SH-SY5Y (cell line): ENCODE results near the gene ANKRD55.

Experiments used
- GATA2 ChIP-seq: IDR thresholded peaks from 2 replicates; pipeline ENCODE4 v1.6.1; 2011; ENCODE audit warnings: mild to moderate bottlenecking, low read depth, low read length
- GATA3 ChIP-seq: IDR thresholded peaks from 2 replicates; pipeline ENCODE4 v1.6.1; 2011; ENCODE audit warnings: low read depth, mild to moderate bottlenecking, low read length, moderate library complexity

DNA sequence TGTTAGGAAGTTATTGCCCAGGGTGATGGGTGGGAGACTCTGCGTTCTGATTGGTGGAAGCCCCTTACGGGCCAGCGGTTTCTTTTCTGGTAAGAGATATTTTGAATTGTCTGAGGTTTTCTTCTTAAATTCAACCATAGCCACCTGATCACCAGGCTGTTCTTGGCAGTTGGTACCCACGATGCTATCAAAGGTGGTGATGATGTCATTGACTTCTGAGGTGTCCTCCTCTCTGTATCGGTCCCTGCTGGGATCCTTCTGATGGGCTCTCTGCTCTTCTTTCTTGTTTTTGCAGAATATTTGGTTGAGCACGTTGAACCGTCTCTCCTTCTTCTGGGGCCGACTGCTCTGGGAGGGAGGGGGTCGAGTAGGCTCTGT lies 121.7 kb downstream of the ANKRD55 start:
- TF ChIP-seq GATA3 (no peak), GATA2 (no peak)
